ENCODE measurements around the gene GOLGB1.

GOLGB1 gene

DNA sequence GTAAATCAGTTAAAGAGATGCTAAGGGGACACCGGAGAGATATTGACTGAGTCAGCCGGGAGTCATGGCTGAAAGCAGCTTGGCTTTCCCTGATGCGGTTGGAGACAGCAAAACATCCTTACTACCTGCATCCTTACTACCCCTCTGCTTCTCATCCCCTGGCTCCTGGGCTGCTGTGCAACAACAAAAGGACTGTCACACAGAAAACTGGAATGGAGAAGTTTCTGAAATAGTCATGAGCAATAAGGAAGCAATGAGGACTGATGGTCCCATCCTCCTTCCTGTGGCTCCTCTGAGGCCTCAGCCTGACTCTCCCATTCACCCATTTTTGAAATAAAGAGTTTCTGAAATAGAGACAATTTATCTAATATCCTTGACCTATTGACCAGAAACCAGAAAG lies 90.0 kb downstream of the GOLGB1 start:
- H3K9me3 ChIP-seq (ENCODE audit: control insufficient read depth, insufficient read depth, low read depth, low read length): no peaks in the 10 kb centered on the region
- H3K36me3 ChIP-seq (ENCODE audit: control insufficient read depth in 2 of 2, insufficient read depth in 1 of 2, low read length in 2 of 2): peaks cover 0 to 28% of the 10 kb centered on the region in 2 experiments; a peak in 2 of 3 replicates
- no peak overlapping the region for H3K4me3 ChIP-seq (ENCODE audit: low read depth, low read length)
- H3K4me1 ChIP-seq (ENCODE audit: control insufficient read depth, insufficient read depth, low read length): no peaks in the 10 kb centered on the region
- ChIA-PET CTCF (no interaction called here), POLR2A (no interaction called here)
- TF ChIP-seq KLF16 (tag by site-specific recombination; IDR thresholded peaks at IDR 0.05) (no peak), ZNF677 (tag by site-specific recombination; IDR thresholded peaks at IDR 0.05) (no peak), ZNF514 (tag by site-specific recombination; IDR thresholded peaks at IDR 0.05) (no peak), YY1 (tag by site-specific recombination; IDR thresholded peaks at IDR 0.05) (no peak)
- TF ChIP-seq, protein P1, sequence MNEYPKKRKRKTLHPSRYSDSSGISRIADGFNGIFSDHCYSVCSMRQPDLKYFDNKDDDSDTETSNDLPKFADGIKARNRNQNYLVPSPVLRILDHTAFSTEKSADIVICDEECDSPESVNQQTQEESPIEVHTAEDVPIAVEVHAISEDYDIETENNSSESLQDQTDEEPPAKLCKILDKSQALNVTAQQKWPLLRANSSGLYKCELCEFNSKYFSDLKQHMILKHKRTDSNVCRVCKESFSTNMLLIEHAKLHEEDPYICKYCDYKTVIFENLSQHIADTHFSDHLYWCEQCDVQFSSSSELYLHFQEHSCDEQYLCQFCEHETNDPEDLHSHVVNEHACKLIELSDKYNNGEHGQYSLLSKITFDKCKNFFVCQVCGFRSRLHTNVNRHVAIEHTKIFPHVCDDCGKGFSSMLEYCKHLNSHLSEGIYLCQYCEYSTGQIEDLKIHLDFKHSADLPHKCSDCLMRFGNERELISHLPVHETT (tag by site-specific recombination; IDR thresholded peaks at IDR 0.05): no peak
- no peak overlapping the region for H3K27ac ChIP-seq (ENCODE audit: extremely low read depth, low read depth, low read length)

DNA sequence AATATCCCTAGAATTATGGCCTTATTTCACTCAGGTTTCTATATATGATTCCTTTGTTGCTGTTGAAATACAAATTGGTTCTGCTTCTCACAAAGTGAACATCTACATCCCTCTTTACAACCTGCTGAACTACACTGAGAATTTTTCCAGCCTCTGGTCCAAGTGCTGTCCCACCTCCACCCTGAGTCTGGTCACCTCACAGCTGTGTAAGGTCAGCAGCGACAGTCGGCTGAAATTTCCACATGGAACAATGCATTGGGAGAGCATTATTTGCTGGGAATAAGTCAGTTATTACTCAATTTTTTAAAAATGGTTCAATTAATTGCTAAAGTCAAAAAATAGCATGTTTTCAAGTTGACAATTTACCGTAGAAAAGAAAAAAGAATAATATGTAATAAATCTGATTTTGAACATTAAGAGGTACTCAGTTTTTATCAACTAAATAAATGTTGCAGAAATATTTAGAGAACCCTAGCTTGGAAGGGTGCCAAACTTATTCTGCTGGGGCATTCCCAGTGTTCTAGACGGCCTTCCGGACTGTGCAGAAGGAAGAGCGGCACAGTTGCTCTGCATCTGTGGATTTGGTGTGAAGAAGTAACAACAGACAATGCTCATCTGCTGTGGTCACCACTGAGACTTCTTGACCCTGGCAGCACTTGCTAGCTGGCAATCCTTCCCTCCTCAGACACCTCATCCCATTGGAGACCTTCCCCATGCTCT lies 90.7 kb downstream of the GOLGB1 start:
- no peaks in the 10 kb centered on the region for H3K9me3 ChIP-seq (ENCODE audit: control insufficient read depth, insufficient read depth, low read depth, low read length)
- ChIA-PET CTCF (no interaction called here), POLR2A (no interaction called here)
- H3K4me3 ChIP-seq (ENCODE audit: low read depth, low read length): no peak overlapping the region
- H3K36me3 ChIP-seq (ENCODE audit: control insufficient read depth in 2 of 2, insufficient read depth in 1 of 2, low read length in 2 of 2): peaks cover 0 to 21% of the 10 kb centered on the region in 2 experiments; a peak in 2 of 3 replicates
- H3K27ac ChIP-seq (ENCODE audit: extremely low read depth, low read depth, low read length): no peak overlapping the region
- TF ChIP-seq, protein P2, sequence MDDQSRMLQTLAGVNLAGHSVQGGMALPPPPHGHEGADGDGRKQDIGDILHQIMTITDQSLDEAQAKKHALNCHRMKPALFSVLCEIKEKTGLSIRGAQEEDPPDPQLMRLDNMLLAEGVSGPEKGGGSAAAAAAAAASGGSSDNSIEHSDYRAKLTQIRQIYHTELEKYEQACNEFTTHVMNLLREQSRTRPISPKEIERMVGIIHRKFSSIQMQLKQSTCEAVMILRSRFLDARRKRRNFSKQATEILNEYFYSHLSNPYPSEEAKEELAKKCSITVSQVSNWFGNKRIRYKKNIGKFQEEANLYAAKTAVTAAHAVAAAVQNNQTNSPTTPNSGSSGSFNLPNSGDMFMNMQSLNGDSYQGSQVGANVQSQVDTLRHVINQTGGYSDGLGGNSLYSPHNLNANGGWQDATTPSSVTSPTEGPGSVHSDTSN (CRISPR knock-in tag; IDR thresholded peaks at IDR 0.05): no peak
- no peak for TF ChIP-seq EGR2 (tag by site-specific recombination; IDR thresholded peaks at IDR 0.05; ENCODE audit: low read depth)
- TF ChIP-seq, protein P3, sequence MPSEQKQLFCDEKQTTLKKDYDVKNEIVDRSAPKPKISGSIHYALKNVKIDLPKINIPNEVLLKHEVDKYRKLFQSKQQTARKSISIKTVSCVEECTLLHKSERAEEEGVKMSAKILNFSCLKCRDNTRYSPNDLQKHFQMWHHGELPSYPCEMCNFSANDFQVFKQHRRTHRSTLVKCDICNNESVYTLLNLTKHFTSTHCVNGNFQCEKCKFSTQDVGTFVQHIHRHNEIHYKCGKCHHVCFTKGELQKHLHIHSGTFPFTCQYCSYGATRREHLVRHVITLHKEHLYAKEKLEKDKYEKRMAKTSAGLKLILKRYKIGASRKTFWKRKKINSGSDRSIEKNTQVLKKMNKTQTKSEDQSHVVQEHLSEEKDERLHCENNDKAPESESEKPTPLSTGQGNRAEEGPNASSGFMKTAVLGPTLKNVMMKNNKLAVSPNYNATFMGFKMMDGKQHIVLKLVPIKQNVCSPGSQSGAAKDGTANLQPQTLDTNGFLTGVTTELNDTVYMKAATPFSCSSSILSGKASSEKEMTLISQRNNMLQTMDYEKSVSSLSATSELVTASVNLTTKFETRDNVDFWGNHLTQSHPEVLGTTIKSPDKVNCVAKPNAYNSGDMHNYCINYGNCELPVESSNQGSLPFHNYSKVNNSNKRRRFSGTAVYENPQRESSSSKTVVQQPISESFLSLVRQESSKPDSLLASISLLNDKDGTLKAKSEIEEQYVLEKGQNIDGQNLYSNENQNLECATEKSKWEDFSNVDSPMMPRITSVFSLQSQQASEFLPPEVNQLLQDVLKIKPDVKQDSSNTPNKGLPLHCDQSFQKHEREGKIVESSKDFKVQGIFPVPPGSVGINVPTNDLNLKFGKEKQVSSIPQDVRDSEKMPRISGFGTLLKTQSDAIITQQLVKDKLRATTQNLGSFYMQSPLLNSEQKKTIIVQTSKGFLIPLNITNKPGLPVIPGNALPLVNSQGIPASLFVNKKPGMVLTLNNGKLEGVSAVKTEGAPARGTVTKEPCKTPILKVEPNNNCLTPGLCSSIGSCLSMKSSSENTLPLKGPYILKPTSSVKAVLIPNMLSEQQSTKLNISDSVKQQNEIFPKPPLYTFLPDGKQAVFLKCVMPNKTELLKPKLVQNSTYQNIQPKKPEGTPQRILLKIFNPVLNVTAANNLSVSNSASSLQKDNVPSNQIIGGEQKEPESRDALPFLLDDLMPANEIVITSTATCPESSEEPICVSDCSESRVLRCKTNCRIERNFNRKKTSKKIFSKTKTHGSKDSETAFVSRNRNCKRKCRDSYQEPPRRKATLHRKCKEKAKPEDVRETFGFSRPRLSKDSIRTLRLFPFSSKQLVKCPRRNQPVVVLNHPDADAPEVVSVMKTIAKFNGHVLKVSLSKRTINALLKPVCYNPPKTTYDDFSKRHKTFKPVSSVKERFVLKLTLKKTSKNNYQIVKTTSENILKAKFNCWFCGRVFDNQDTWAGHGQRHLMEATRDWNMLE (tag by site-specific recombination; conservative IDR thresholded peaks at IDR 0.05; ENCODE audit: low read depth): no peak
- no peak for TF ChIP-seq ZNF530 (tag by site-specific recombination; IDR thresholded peaks at IDR 0.05; ENCODE audit: low read depth)
- no peak for TF ChIP-seq GLI4 (tag by site-specific recombination; IDR thresholded peaks at IDR 0.05)
- no peak for TF ChIP-seq ZBTB7A (tag by site-specific recombination; IDR thresholded peaks at IDR 0.05; ENCODE audit: low read depth)
- TF ChIP-seq, protein P4, sequence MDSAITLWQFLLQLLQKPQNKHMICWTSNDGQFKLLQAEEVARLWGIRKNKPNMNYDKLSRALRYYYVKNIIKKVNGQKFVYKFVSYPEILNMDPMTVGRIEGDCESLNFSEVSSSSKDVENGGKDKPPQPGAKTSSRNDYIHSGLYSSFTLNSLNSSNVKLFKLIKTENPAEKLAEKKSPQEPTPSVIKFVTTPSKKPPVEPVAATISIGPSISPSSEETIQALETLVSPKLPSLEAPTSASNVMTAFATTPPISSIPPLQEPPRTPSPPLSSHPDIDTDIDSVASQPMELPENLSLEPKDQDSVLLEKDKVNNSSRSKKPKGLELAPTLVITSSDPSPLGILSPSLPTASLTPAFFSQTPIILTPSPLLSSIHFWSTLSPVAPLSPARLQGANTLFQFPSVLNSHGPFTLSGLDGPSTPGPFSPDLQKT (IDR thresholded peaks at IDR 0.05; ENCODE audit: borderline replicate concordance, low read depth, low read length): no peak
- TF ChIP-seq, protein P5, sequence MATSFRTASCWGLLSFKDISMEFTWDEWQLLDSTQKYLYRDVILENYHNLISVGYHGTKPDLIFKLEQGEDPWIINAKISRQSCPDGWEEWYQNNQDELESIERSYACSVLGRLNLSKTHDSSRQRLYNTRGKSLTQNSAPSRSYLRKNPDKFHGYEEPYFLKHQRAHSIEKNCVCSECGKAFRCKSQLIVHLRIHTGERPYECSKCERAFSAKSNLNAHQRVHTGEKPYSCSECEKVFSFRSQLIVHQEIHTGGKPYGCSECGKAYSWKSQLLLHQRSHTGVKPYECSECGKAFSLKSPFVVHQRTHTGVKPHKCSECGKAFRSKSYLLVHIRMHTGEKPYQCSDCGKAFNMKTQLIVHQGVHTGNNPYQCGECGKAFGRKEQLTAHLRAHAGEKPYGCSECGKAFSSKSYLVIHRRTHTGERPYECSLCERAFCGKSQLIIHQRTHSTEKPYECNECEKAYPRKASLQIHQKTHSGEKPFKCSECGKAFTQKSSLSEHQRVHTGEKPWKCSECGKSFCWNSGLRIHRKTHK (tag by site-specific recombination; IDR thresholded peaks at IDR 0.05): no peak
- H3K4me1 ChIP-seq (ENCODE audit: control insufficient read depth, insufficient read depth, low read length): no peaks in the 10 kb centered on the region

Data from HEK293 (cell line).